Renal cortical epithelial cell (primary cell): ENCODE results near the gene KNSTRN. TPM values are rescaled to one million over a fixed set of nuclear protein-coding genes. Genes with fewer than 3 reads are reported as not detected.

Experiments
- DNase-seq: peaks from one replicate; pipeline ENCODE4 v3.0.0-alpha.2; 2011; ENCODE audit warnings: low read depth
- total RNA-seq: library from RNA; depleted of rRNA; stranded (reverse); fragments of >200 nt; gene quantifications from 2 replicates; pipeline ENCODE4 v1.2.3, GENCODE V29; 2014

Gene KNSTRN
- total RNA-seq, 1 donor from 2014 or later: 34.2 TPM

GRCh38 chr15:40397688-40398412, 15.3 kb downstream of the KNSTRN start:
- no peak for DNase-seq

GRCh38 chr15:40398413-40398873, 15.9 kb downstream of the KNSTRN start:
- no peak for DNase-seq

GRCh38 chr15:40399370-40399769, 16.8 kb downstream of the KNSTRN start:
- DNase-seq: no peak

- peak; percentile 89 for DNase-seq
These were observed 23.2 kb downstream of the KNSTRN start, which contains the start of gene IVD for GRCh38 chr15:40405501-40406381. IVD (plus strand) TSS chr15:40405795; CDS start chr15:40405828, 33 bp downstream.

GRCh38 chr15:40407330-40407990, 24.9 kb downstream of the KNSTRN start:
- no peak for DNase-seq

- DNase-seq: no peak
These were observed 26.8 kb downstream of the KNSTRN start for GRCh38 chr15:40409366-40409765.

- DNase-seq: no peak
These were observed 28.0 kb downstream of the KNSTRN start for GRCh38 chr15:40410476-40410875.

- DNase-seq: peak; percentile 19
These were observed 29.7 kb downstream of the KNSTRN start for GRCh38 chr15:40412095-40412759.

GRCh38 chr15:40413036-40413435, 30.5 kb downstream of the KNSTRN start:
- DNase-seq: no peak

GRCh38 chr15:40414816-40415215, 32.3 kb downstream of the KNSTRN start:
- DNase-seq: no peak

GRCh38 chr15:40415226-40415625, 32.7 kb downstream of the KNSTRN start:
- no peak for DNase-seq

GRCh38 chr15:40416056-40416455, 33.5 kb downstream of the KNSTRN start:
- no peak for DNase-seq

GRCh38 chr15:40418126-40418525, 35.6 kb downstream of the KNSTRN start:
- DNase-seq: no peak

- DNase-seq: no peak
These were observed 37.7 kb downstream of the KNSTRN start for GRCh38 chr15:40420071-40420713.

GRCh38 chr15:40420793-40421192, 38.3 kb downstream of the KNSTRN start:
- peak; percentile 13 for DNase-seq

GRCh38 chr15:40421246-40422157, 39.0 kb downstream of the KNSTRN start:
- DNase-seq: no peak

GRCh38 chr15:40424483-40425115, 42.1 kb downstream of the KNSTRN start:
- no peak for DNase-seq

- no peak for DNase-seq
These were observed 43.2 kb downstream of the KNSTRN start for GRCh38 chr15:40425681-40426080.

GRCh38 chr15:40427188-40427587, 44.7 kb downstream of the KNSTRN start:
- DNase-seq: no peak

- DNase-seq: no peak
These were observed 45.7 kb downstream of the KNSTRN start for GRCh38 chr15:40428185-40428584.
